GM10266 (cell line): ENCODE measurements around the gene GPANK1.
"Not testable (repeated sequence)": the region's sequence is repeated elsewhere in the genome, so short reads cannot be mapped to it uniquely, and the experiment has no call there.

Experiments
- DNase-seq: peaks from one replicate; pipeline ENCODE4 v3.0.0; 2012; ENCODE audit errors: extremely low spot score
- CTCF ChIP-seq: IDR thresholded peaks from 2 replicates; pipeline ENCODE4 v1.5.1; 2012; ENCODE audit warnings: mild to moderate bottlenecking, low read depth; ENCODE audit not compliant: control insufficient read depth, insufficient read depth; ENCODE audit errors: missing control alignments

GPANK1 gene

GRCh38 chr6:31664790-31665500 lies at the start of gene GPANK1:
GPANK1 (minus strand) TSS chr6:31664997; CDS start chr6:31664478, 519 bp downstream.
- no peak for TF ChIP-seq CTCF
- DNase-seq = peak; percentile 83

GRCh38 chr6:31713991-31714684 lies 49.3 kb upstream of the GPANK1 start:
- no peak for DNase-seq

GRCh38 chr6:31713465-31713864 lies 48.7 kb upstream of the GPANK1 start:
- no peak for TF ChIP-seq CTCF

More at GRCh38 chr6:31713991-31714684, 49.3 kb upstream of the GPANK1 start:
- no peak for TF ChIP-seq CTCF

GRCh38 chr6:31712296-31712695 lies 47.5 kb upstream of the GPANK1 start:
- no peak for DNase-seq
- no peak for TF ChIP-seq CTCF

More at GRCh38 chr6:31713465-31713864, 48.7 kb upstream of the GPANK1 start:
- no peak for DNase-seq

GRCh38 chr6:31711233-31711632 lies 46.4 kb upstream of the GPANK1 start:
- TF ChIP-seq CTCF = no peak
- DNase-seq = no peak

- DNase-seq = no peak
Measured at GRCh38 chr6:31710523-31711219, 45.9 kb upstream of the GPANK1 start.

GRCh38 chr6:31709157-31709556 lies 44.4 kb upstream of the GPANK1 start:
- DNase-seq = not testable (repeated sequence)

More at GRCh38 chr6:31710523-31711219, 45.9 kb upstream of the GPANK1 start:
- TF ChIP-seq CTCF = no peak
